GM23338 (cell line): Measurements from ENCODE around the gene GADD45GIP1. TPM values are rescaled to one million over a fixed set of nuclear protein-coding genes. Genes with fewer than 3 reads are reported as not detected.
A peak's percentile ranks its signal among the peaks of the same experiment; 100 is the strongest.

Experiments
- ATAC-seq: fragments of 200-7000 bp; cut with Tn5 transposase; 3 replicates; pipeline ENCODE4 v1.9.1; 2020
- DNase-seq: peaks from one replicate; pipeline ENCODE4 v3.0.0-alpha.2; 2015; ENCODE audit warnings: low spot score
- H2AFZ ChIP-seq: fragments of 200-600 bp; sonication (generic); 2 replicates; pipeline ENCODE4 v1.8.0; 2016; ENCODE audit warnings: antibody characterized with exemption, mild to moderate bottlenecking, moderate library complexity
- H3F3A ChIP-seq: fragments of 200-600 bp; sonication (generic); replicated peaks from 2 replicates; pipeline ENCODE4 v1.8.0; 2017; ENCODE audit warnings: antibody characterized with exemption, mixed run types, low read depth
- H3K27ac ChIP-seq: fragments of 200-600 bp; sonication (generic); 2 replicates; pipeline ENCODE4 v1.6.1; 2016; ENCODE audit warnings: low read depth
- H3K27me3 ChIP-seq: fragments of 200-600 bp; sonication (generic); 2 replicates; pipeline ENCODE4 v1.8.0; 2016; ENCODE audit warnings: mild to moderate bottlenecking, mixed run types, moderate library complexity; ENCODE audit not compliant: insufficient read depth
- H3K36me3 ChIP-seq: fragments of 200-600 bp; sonication (generic); 2 replicates; pipeline ENCODE4 v1.8.0; 2016; ENCODE audit warnings: mild to moderate bottlenecking; ENCODE audit not compliant: insufficient read depth
- H3K4me1 ChIP-seq: fragments of 200-600 bp; sonication (generic); 2 replicates; pipeline ENCODE4 v1.8.0; 2016; ENCODE audit warnings: mild to moderate bottlenecking, moderate library complexity; ENCODE audit not compliant: insufficient read depth
- H3K4me2 ChIP-seq: fragments of 200-600 bp; sonication (generic); 2 replicates; pipeline ENCODE4 v1.7.1; 2017; ENCODE audit warnings: mixed run types
- H3K4me3 ChIP-seq: fragments of 200-600 bp; sonication (generic); 2 replicates; pipeline ENCODE4 v1.6.1; 2016; ENCODE audit warnings: mixed run types
- H3K79me2 ChIP-seq: fragments of 200-600 bp; sonication (generic); replicated peaks from 2 replicates; pipeline ENCODE4 v1.8.0; 2017; ENCODE audit warnings: mild to moderate bottlenecking; ENCODE audit not compliant: insufficient read depth
- H3K9me2 ChIP-seq: fragments of 200-600 bp; sonication (generic); 2 replicates; pipeline ENCODE4 v1.8.0; 2017; ENCODE audit not compliant: insufficient read depth
- H4K20me1 ChIP-seq: fragments of 200-600 bp; sonication (generic); replicated peaks from 2 replicates; pipeline ENCODE4 v1.8.0; 2017; ENCODE audit warnings: mild to moderate bottlenecking; ENCODE audit not compliant: insufficient read depth
- H3K27ac Mint-ChIP-seq: 2 replicates; pipeline ENCODE4 v1.8.0; 2020; ENCODE audit warnings: inconsistent platforms, mild to moderate bottlenecking, moderate library complexity, mixed read lengths
- H3K27me3 Mint-ChIP-seq: 3 replicates; pipeline ENCODE4 v1.8.0; 2022; ENCODE audit warnings: low read depth, mild to moderate bottlenecking, moderate library complexity, mixed read lengths, inconsistent platforms; ENCODE audit not compliant: insufficient read depth, poor library complexity
- H3K36me3 Mint-ChIP-seq: 3 replicates; pipeline ENCODE4 v1.8.0; 2021; ENCODE audit warnings: low read depth, mild to moderate bottlenecking, inconsistent platforms, moderate library complexity, mixed read lengths
- H3K4me1 Mint-ChIP-seq: 3 replicates; pipeline ENCODE4 v1.8.0; 2020; ENCODE audit warnings: mild to moderate bottlenecking, inconsistent platforms, mixed read lengths
- H3K4me3 Mint-ChIP-seq: 3 replicates; pipeline ENCODE4 v1.8.0; 2021; ENCODE audit warnings: moderate library complexity, mild to moderate bottlenecking, inconsistent platforms, mixed read lengths
- H3K9me3 Mint-ChIP-seq: 3 replicates; pipeline ENCODE4 v1.8.0; 2020; ENCODE audit warnings: moderate library complexity, mild to moderate bottlenecking, inconsistent platforms, mixed read lengths
- CREB1 ChIP-seq: fragments of 250-450 bp; sonication (Bioruptor Pico); IDR thresholded peaks from 2 replicates; pipeline ENCODE4 v1.5.0; 2020; ENCODE audit warnings: low read depth, mild to moderate bottlenecking, moderate library complexity
- CTCF ChIP-seq, 2 experiments: fragments of 200-600 bp in 1 of 2; sonication (generic) in 1 of 2; conservative IDR thresholded peaks; 2 replicates each; pipeline versions ENCODE4 v1.5.1 to v1.6.1; 2016 to 2017; ENCODE audit warnings: antibody characterized with exemption in 2 of 2, low read depth in 2 of 2, mild to moderate bottlenecking in 2 of 2, moderate library complexity in 1 of 2
- ETS1 ChIP-seq: IDR thresholded peaks from 2 replicates; pipeline ENCODE4 v1.6.1; 2016; ENCODE audit warnings: antibody characterized with exemption
- EZH2 ChIP-seq: fragments of 200-600 bp; sonication (generic); IDR thresholded peaks from one replicate; pipeline ENCODE4 v1.8.0; 2017; ENCODE audit warnings: antibody characterized with exemption, mild to moderate bottlenecking, low read depth; ENCODE audit not compliant: unreplicated experiment
- EZH2phosphoT487 ChIP-seq: fragments of 200-600 bp; sonication (generic); IDR thresholded peaks from one replicate; pipeline ENCODE4 v1.8.1; 2018; ENCODE audit warnings: antibody characterized with exemption; ENCODE audit not compliant: unreplicated experiment
- JUNB ChIP-seq: IDR thresholded peaks from one replicate; pipeline ENCODE4 v1.6.1; 2016; ENCODE audit warnings: antibody characterized with exemption; ENCODE audit not compliant: unreplicated experiment
- NANOG ChIP-seq: IDR thresholded peaks from 2 replicates; pipeline ENCODE4 v1.6.1; 2016; ENCODE audit warnings: antibody characterized with exemption, borderline replicate concordance
- POLR2AphosphoS5 ChIP-seq: IDR thresholded peaks from 2 replicates; pipeline ENCODE4 v1.6.1; 2016; ENCODE audit warnings: antibody characterized with exemption, low read depth
- REST ChIP-seq: IDR thresholded peaks from one replicate; pipeline ENCODE4 v1.6.1; 2018; ENCODE audit warnings: antibody characterized with exemption; ENCODE audit not compliant: unreplicated experiment
- STAT1 ChIP-seq: IDR thresholded peaks from one replicate; pipeline ENCODE4 v1.6.1; 2016; ENCODE audit warnings: antibody characterized with exemption; ENCODE audit not compliant: unreplicated experiment
- ZNF114 ChIP-seq: fragments of 250-450 bp; sonication (Bioruptor Pico); IDR thresholded peaks from 2 replicates; pipeline ENCODE4 v1.5.0; 2020; ENCODE audit warnings: mild to moderate bottlenecking, moderate library complexity
- ZNF331 ChIP-seq: fragments of 250-450 bp; sonication (Bioruptor Pico); IDR thresholded peaks from 2 replicates; pipeline ENCODE4 v1.5.0; 2020; ENCODE audit warnings: low read depth, mild to moderate bottlenecking, moderate library complexity
- ZNF462 ChIP-seq: fragments of 250-450 bp; sonication (Bioruptor Pico); IDR thresholded peaks from 2 replicates; pipeline ENCODE4 v1.5.0; 2020; ENCODE audit warnings: mild to moderate bottlenecking, moderate library complexity
- polyA plus RNA-seq: library from polyadenylated mRNA; unstranded; fragments of >200 nt; fragmentation: Nextera tagmentation; extraction: Ambion mirVana; gene quantifications from 2 replicates; pipeline ENCODE4 v1.2.1, GENCODE V29; 2016
- total RNA-seq: library from RNA; depleted of rRNA; stranded (reverse); fragments of >200 nt; shearing (Covaris generic); gene quantifications from 2 replicates; pipeline ENCODE4 v1.2.3, GENCODE V29; 2014

Gene GADD45GIP1
- total and polyA plus RNA-seq, 2 experiments from 2014 or later = 63.9 to 255 TPM

GRCh38 chr19:12983542-12984142, 26.6 kb upstream of the GADD45GIP1 start:
- H3F3A ChIP-seq = peaks cover 13% of the 10 kb centered on the region; the same call in 1 of the 2 replicates
- H2AFZ ChIP-seq = peak overlapping the region; percentile 91
- DNase-seq (peak; percentile 80), ATAC-seq (peak; percentile 67)
- no peaks in the 10 kb centered on the region for H3K36me3 ChIP-seq
- no peaks in the 10 kb centered on the region; the same call in 1 of the 2 replicates for H3K4me1 ChIP-seq
- H3K4me2 ChIP-seq = peak overlapping the region; percentile 71
- peaks cover 39% of the 10 kb centered on the region for H3K27me3 ChIP-seq
- Mint-ChIP-seq H3K9me3 (no peaks in the 10 kb centered on the region), H3K27me3 (peaks cover 21% of the 10 kb centered on the region), H3K4me1 (peaks cover 9% of the 10 kb centered on the region), H3K27ac (no peak overlapping the region), H3K36me3 (no peaks in the 10 kb centered on the region), H3K4me3 (no peak overlapping the region)
- no peak overlapping the region for H3K27ac ChIP-seq
- H4K20me1 ChIP-seq = no peaks in the 10 kb centered on the region
- no peaks in the 10 kb centered on the region for H3K79me2 ChIP-seq
- no peaks in the 10 kb centered on the region for H3K9me2 ChIP-seq
- TF ChIP-seq ZNF331 (no peak), ZNF114 (CRISPR knock-in tag) (peak; percentile 56; the same call in 1 of the 2 replicates), ETS1 (no peak), STAT1 (no peak), ZNF462 (no peak), POLR2AphosphoS5 (no peak), JUNB (no peak), CTCF (conservative IDR thresholded peaks at IDR 0.05; ENCODE audit: low read depth in 2 of 2) (peak; percentile 71 to 92), CREB1 (CRISPR knock-in tag) (peak; percentile 80), REST (no peak), EZH2 (no peak), NANOG (no peak), EZH2phosphoT487 (no peak)
- peak overlapping the region; percentile 56 for H3K4me3 ChIP-seq
